Measurements from ENCODE around the gene ARHGAP8.

The ARHGAP8 gene

GRCh38 chr22:44889255-44889878 is 137.0 kb downstream of the ARHGAP8 start:
- Histone ChIP-seq H3K4me1 (ENCODE audit: control insufficient read depth, insufficient read depth, low read length, unreplicated experiment) (no peaks in the 10 kb centered on the region), H3K4me3 (ENCODE audit: low read depth, low read length) (no peak overlapping the region), H3K27me3 (ENCODE audit: insufficient read depth, low read length) (no peaks in the 10 kb centered on the region), H3K36me3 (ENCODE audit: insufficient read depth, low read length) (no peaks in the 10 kb centered on the region), H3K79me2 (ENCODE audit: control insufficient read depth, insufficient read depth, low read length, unreplicated experiment) (no peaks in the 10 kb centered on the region), H3K27ac (ENCODE audit: low read depth, low read length) (no peak overlapping the region), H2AFZ (ENCODE audit: low read length, unreplicated experiment) (no peak overlapping the region)

- Histone ChIP-seq H3K4me3 (ENCODE audit: low read depth, low read length) (no peak overlapping the region), H3K27me3 (ENCODE audit: insufficient read depth, low read length) (no peaks in the 10 kb centered on the region), H3K79me2 (ENCODE audit: control insufficient read depth, insufficient read depth, low read length, unreplicated experiment) (no peaks in the 10 kb centered on the region), H3K27ac (ENCODE audit: low read depth, low read length) (no peak overlapping the region), H2AFZ (ENCODE audit: low read length, unreplicated experiment) (no peak overlapping the region), H3K4me1 (ENCODE audit: control insufficient read depth, insufficient read depth, low read length, unreplicated experiment) (no peaks in the 10 kb centered on the region), H3K36me3 (ENCODE audit: insufficient read depth, low read length) (no peaks in the 10 kb centered on the region)
These were observed 138.3 kb downstream of the ARHGAP8 start for GRCh38 chr22:44890416-44891292.

DNA sequence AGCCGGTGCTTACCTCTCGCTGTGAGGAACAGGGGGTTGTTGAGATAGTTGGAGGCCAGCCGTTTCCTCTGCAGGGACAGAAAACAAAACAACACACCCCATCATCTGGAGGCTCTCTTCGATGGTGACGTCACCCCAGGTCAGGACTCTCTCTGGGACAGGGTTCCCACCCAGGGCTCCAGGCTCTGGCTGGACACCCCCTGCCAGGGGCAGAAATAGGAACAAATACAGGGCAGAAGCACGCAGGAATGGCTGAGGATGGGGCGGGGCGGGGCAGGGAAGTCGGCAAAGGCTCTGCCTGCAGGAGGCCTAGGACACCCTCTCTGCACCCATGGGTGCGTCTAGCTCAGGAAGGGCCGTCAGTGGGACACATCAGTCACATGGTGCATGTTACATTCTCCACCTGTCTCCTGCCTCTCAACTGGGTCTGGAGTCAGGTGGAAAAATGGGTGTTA is 138.9 kb downstream of the ARHGAP8 start:
- Histone ChIP-seq H3K4me3 (ENCODE audit: low read depth, low read length) (no peak overlapping the region), H3K36me3 (ENCODE audit: insufficient read depth, low read length) (no peaks in the 10 kb centered on the region), H2AFZ (ENCODE audit: low read length, unreplicated experiment) (no peak overlapping the region), H3K4me1 (ENCODE audit: control insufficient read depth, insufficient read depth, low read length, unreplicated experiment) (no peaks in the 10 kb centered on the region), H3K27me3 (ENCODE audit: insufficient read depth, low read length) (no peaks in the 10 kb centered on the region), H3K27ac (ENCODE audit: low read depth, low read length) (no peak overlapping the region), H3K79me2 (ENCODE audit: control insufficient read depth, insufficient read depth, low read length, unreplicated experiment) (no peaks in the 10 kb centered on the region)

- Histone ChIP-seq H3K4me3 (ENCODE audit: low read depth, low read length) (no peak overlapping the region), H3K4me1 (ENCODE audit: control insufficient read depth, insufficient read depth, low read length, unreplicated experiment) (no peaks in the 10 kb centered on the region), H3K36me3 (ENCODE audit: insufficient read depth, low read length) (no peaks in the 10 kb centered on the region), H3K27ac (ENCODE audit: low read depth, low read length) (no peak overlapping the region), H3K27me3 (ENCODE audit: insufficient read depth, low read length) (no peaks in the 10 kb centered on the region), H2AFZ (ENCODE audit: low read length, unreplicated experiment) (no peak overlapping the region), H3K79me2 (ENCODE audit: control insufficient read depth, insufficient read depth, low read length, unreplicated experiment) (no peaks in the 10 kb centered on the region)
These were observed 139.4 kb downstream of the ARHGAP8 start for GRCh38 chr22:44891791-44892190.

- Histone ChIP-seq H2AFZ (ENCODE audit: low read length, unreplicated experiment) (no peak overlapping the region), H3K4me3 (ENCODE audit: low read depth, low read length) (no peak overlapping the region), H3K79me2 (ENCODE audit: control insufficient read depth, insufficient read depth, low read length, unreplicated experiment) (no peaks in the 10 kb centered on the region), H3K4me1 (ENCODE audit: control insufficient read depth, insufficient read depth, low read length, unreplicated experiment) (no peaks in the 10 kb centered on the region), H3K27ac (ENCODE audit: low read depth, low read length) (no peak overlapping the region), H3K36me3 (ENCODE audit: insufficient read depth, low read length) (no peaks in the 10 kb centered on the region), H3K27me3 (ENCODE audit: insufficient read depth, low read length) (no peaks in the 10 kb centered on the region)
These were observed 139.9 kb downstream of the ARHGAP8 start for GRCh38 chr22:44892243-44892642.

GRCh38 chr22:44892803-44893730 is 140.7 kb downstream of the ARHGAP8 start:
- Histone ChIP-seq H3K4me1 (ENCODE audit: control insufficient read depth, insufficient read depth, low read length, unreplicated experiment) (no peaks in the 10 kb centered on the region), H3K4me3 (ENCODE audit: low read depth, low read length) (no peak overlapping the region), H3K36me3 (ENCODE audit: insufficient read depth, low read length) (no peaks in the 10 kb centered on the region), H3K27ac (ENCODE audit: low read depth, low read length) (no peak overlapping the region), H3K79me2 (ENCODE audit: control insufficient read depth, insufficient read depth, low read length, unreplicated experiment) (no peaks in the 10 kb centered on the region), H3K27me3 (ENCODE audit: insufficient read depth, low read length) (no peaks in the 10 kb centered on the region), H2AFZ (ENCODE audit: low read length, unreplicated experiment) (no peak overlapping the region)

- Histone ChIP-seq H3K4me1 (ENCODE audit: control insufficient read depth, insufficient read depth, low read length, unreplicated experiment) (no peaks in the 10 kb centered on the region), H3K79me2 (ENCODE audit: control insufficient read depth, insufficient read depth, low read length, unreplicated experiment) (no peaks in the 10 kb centered on the region), H2AFZ (ENCODE audit: low read length, unreplicated experiment) (no peak overlapping the region), H3K36me3 (ENCODE audit: insufficient read depth, low read length) (no peaks in the 10 kb centered on the region), H3K27ac (ENCODE audit: low read depth, low read length) (no peak overlapping the region), H3K4me3 (ENCODE audit: low read depth, low read length) (no peak overlapping the region), H3K27me3 (ENCODE audit: insufficient read depth, low read length) (no peaks in the 10 kb centered on the region)
These were observed 141.3 kb downstream of the ARHGAP8 start for GRCh38 chr22:44893731-44894080.

DNA sequence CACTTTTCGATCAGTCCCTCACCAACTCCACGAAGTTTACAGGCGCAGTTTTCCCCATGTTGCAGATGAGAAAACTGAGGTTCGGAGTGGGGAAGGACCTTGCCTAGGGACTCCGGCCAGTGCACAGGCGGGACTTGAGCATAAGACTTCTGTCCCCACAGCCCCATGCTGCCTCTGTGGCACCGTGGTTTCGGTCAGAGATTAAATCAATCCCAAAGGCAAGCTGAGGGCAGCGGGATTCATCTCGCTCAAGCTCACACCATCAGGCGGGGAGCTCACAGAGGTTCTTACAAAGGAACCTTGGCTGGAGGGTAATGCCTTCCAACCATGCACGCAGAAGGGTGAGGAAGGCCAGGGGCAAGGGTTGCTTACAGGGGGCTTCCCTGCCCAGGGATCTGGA is 141.9 kb downstream of the ARHGAP8 start:
- Histone ChIP-seq H3K36me3 (ENCODE audit: insufficient read depth, low read length) (no peaks in the 10 kb centered on the region), H3K27ac (ENCODE audit: low read depth, low read length) (no peak overlapping the region), H3K27me3 (ENCODE audit: insufficient read depth, low read length) (no peaks in the 10 kb centered on the region), H3K79me2 (ENCODE audit: control insufficient read depth, insufficient read depth, low read length, unreplicated experiment) (no peaks in the 10 kb centered on the region), H3K4me3 (ENCODE audit: low read depth, low read length) (no peak overlapping the region), H2AFZ (ENCODE audit: low read length, unreplicated experiment) (no peak overlapping the region), H3K4me1 (ENCODE audit: control insufficient read depth, insufficient read depth, low read length, unreplicated experiment) (no peaks in the 10 kb centered on the region)

GRCh38 chr22:44894782-44895181 is 142.4 kb downstream of the ARHGAP8 start:
- H3K27me3 ChIP-seq (ENCODE audit: insufficient read depth, low read length): no peaks in the 10 kb centered on the region
- no peaks in the 10 kb centered on the region for H3K79me2 ChIP-seq (ENCODE audit: control insufficient read depth, insufficient read depth, low read length, unreplicated experiment)
- no peak overlapping the region for H3K27ac ChIP-seq (ENCODE audit: low read depth, low read length)
- no peaks in the 10 kb centered on the region for H3K4me1 ChIP-seq (ENCODE audit: control insufficient read depth, insufficient read depth, low read length, unreplicated experiment)
- H3K4me3 ChIP-seq (ENCODE audit: low read depth, low read length): no peak overlapping the region
- H2AFZ ChIP-seq (ENCODE audit: low read length, unreplicated experiment): no peak overlapping the region
- H3K36me3 ChIP-seq (ENCODE audit: insufficient read depth, low read length): no peaks in the 10 kb centered on the region

DNA sequence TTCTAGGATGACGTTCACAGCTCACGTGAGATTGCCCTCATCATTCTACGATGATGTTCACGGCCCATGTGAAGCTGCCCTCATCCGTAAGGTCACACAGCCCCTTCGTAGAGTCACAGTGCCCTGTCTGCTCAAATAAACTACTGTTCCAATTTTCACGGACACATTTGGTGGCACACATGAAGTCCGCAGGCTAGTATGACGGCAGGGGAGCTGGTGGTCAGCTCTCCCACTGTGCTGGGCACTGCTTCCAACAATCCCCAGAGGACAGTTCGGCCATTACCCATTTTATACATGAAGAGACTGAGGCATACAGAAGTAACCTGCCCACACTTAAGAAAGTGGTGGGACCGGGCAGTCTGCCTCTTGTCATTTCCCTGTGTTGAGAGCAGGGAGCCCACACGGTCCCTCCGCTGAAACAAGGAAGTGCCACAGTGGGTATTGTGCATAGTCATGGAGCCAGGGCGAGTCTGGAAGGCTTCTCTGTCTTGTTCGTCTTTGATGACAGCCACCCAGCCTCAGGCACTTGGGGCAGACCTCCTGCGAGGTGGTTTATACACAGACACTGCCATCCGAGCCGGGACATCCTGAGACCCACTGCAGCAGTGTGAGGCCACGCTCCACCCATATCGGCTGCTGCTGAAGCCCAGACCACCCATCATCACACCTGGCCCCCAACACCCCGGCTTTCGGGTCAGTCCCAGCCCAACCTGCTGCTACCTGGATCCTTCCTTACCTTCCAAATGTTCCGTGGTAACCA is 143.1 kb downstream of the ARHGAP8 start:
- Histone ChIP-seq H3K27me3 (ENCODE audit: insufficient read depth, low read length) (no peaks in the 10 kb centered on the region), H3K4me3 (ENCODE audit: low read depth, low read length) (no peak overlapping the region), H3K4me1 (ENCODE audit: control insufficient read depth, insufficient read depth, low read length, unreplicated experiment) (no peaks in the 10 kb centered on the region), H3K36me3 (ENCODE audit: insufficient read depth, low read length) (no peaks in the 10 kb centered on the region), H2AFZ (ENCODE audit: low read length, unreplicated experiment) (no peak overlapping the region), H3K27ac (ENCODE audit: low read depth, low read length) (no peak overlapping the region), H3K79me2 (ENCODE audit: control insufficient read depth, insufficient read depth, low read length, unreplicated experiment) (no peaks in the 10 kb centered on the region)

Data from ACC112 (cell line).